GM12864 (cell line): Measurements from ENCODE around the gene ARHGDIG.
"Not testable (repeated sequence)": the region's sequence is repeated elsewhere in the genome, so short reads cannot be mapped to it uniquely, and the experiment has no call there.

Source experiments
- DNase-seq: peaks from one replicate; pipeline ENCODE4 v3.0.0-alpha.2; 2011; ENCODE audit warnings: low read depth
- H3K4me3 ChIP-seq: 2 replicates; pipeline ENCODE4 v1.5.1; 2011; ENCODE audit warnings: mild to moderate bottlenecking, low read depth, low read length, control low read depth
- CTCF ChIP-seq: IDR thresholded peaks from 2 replicates; pipeline ENCODE4 v1.5.1; 2011; ENCODE audit warnings: low read depth, mild to moderate bottlenecking, moderate library complexity, low read length, control low read depth, inconsistent platforms; ENCODE audit errors: missing control alignments

Gene ARHGDIG

DNA sequence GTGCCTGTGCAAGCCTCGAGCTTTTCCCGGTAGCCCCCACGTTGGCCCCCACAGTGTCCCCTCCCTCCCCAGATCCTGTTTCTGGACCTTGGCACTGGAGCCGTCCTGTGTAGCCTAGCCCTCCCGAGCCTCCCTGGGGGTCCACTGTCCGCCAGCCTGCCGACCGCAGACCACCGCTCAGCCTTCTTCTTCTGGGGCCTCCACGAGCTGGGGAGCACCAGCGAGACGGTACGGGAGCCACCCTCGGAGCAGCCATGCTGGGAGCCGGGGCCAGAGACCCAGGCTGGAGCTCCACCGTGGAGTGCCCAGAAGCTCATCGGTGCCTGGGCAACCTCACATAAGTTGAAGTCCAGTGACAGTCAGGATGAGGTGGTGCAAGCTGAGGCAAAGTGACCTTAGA, 16.4 kb upstream of the ARHGDIG start:
- TF ChIP-seq CTCF = no peak
- no peak overlapping the region for H3K4me3 ChIP-seq

GRCh38 chr16:264440-264951, 15.9 kb upstream of the ARHGDIG start:
- no peak for TF ChIP-seq CTCF
- no peak for DNase-seq
- no peak overlapping the region for H3K4me3 ChIP-seq

More for the DNA sequence above, 16.4 kb upstream of the ARHGDIG start:
- no peak for DNase-seq

GRCh38 chr16:265002-265529, 15.3 kb upstream of the ARHGDIG start:
- no peak for DNase-seq
- no peak overlapping the region for H3K4me3 ChIP-seq
- TF ChIP-seq CTCF = no peak

GRCh38 chr16:265711-266110, 14.7 kb upstream of the ARHGDIG start:
- TF ChIP-seq CTCF = no peak
- no peak overlapping the region for H3K4me3 ChIP-seq
- DNase-seq = no peak

- no peak for TF ChIP-seq CTCF
- DNase-seq = no peak
- H3K4me3 ChIP-seq = no peak overlapping the region
Observed at GRCh38 chr16:266258-267164, 13.9 kb upstream of the ARHGDIG start.

GRCh38 chr16:267562-267961, 12.8 kb upstream of the ARHGDIG start:
- not testable (repeated sequence) for DNase-seq, H3K4me3 ChIP-seq

DNA sequence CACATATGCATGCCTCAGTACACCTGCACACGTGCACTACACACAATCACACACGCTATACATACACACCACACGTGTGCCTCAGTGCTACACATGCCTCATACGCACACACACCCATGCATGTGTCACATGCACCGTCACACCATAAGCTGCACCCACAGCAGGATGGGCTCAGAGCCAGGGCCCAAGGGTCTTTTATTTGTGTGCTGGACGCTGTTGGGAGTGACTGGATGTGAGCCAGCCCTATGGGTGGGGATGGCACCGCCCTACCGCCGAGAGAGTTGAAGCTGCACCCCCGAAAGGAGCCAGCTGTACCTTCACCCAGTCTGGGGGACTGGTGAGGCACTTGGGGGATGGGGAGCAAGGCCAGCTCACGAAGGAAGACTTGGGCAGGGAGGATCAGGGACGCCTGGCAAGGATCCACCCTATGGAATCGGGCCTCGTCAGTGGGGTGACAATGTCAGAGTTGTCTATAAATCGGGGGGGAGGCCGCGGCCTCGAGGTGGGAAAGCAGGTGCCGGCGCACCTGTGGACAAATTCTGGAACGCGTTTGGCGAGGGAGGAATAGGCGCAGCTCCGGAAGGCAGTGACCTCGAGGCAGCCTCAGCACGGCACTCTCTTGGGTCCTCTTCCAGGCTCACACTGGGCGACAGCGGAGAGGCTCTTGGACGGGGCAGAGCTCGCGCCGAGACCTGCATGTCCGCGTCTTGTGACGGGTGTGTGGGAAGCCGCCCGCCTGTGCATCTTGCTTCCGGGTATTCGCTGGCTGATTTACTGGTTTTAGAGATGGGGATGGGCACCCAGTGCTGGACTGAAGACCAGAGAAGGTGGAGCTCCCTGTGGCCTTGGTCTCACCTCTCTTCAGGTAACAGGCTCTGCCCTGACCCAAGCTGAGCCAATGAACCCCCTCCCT, 12.0 kb upstream of the ARHGDIG start:
- TF ChIP-seq CTCF = no peak
- no peak overlapping the region for H3K4me3 ChIP-seq
- no peak for DNase-seq
